Bronchial epithelial cell (primary cell): ENCODE measurements around the gene CCDC86. TPM values are rescaled to one million over a fixed set of nuclear protein-coding genes. Genes with fewer than 3 reads are reported as not detected.

ENCODE experiments used
- DNase-seq: peaks from one replicate; pipeline ENCODE4 v3.0.0-alpha.2; 2010; ENCODE audit warnings: low read depth
- FAIRE-seq: peaks from 2 replicates; lab custom pipeline; 2011; peaks lifted over from hg19 to GRCh38; lab: Jason Lieb, UNC
- H3K27me3 ChIP-seq: 2 replicates; pipeline ENCODE4 v1.5.1; 2011; ENCODE audit warnings: low read length; ENCODE audit not compliant: control insufficient read depth, insufficient read depth
- H3K36me3 ChIP-seq: 2 replicates; pipeline ENCODE4 v1.5.1; 2011; ENCODE audit warnings: low read length; ENCODE audit not compliant: control insufficient read depth, insufficient read depth
- H3K4me3 ChIP-seq: 2 replicates; pipeline ENCODE4 v1.5.1; 2011; ENCODE audit warnings: mild to moderate bottlenecking, low read depth, low read length, control low read depth
- total RNA-seq: library from RNA; depleted of rRNA; stranded (reverse); fragments of >200 nt; gene quantifications from 2 replicates; pipeline ENCODE4 v1.2.1, GENCODE V29; 2014
- TF ChIP-seq, protein P1 (sequence below): IDR thresholded peaks from 2 replicates; pipeline ENCODE4 v1.5.1; 2011; ENCODE audit warnings: mild to moderate bottlenecking, moderate library complexity, low read length, control low read depth, inconsistent platforms; ENCODE audit not compliant: insufficient read depth, severe bottlenecking

CCDC86 gene, protein sequence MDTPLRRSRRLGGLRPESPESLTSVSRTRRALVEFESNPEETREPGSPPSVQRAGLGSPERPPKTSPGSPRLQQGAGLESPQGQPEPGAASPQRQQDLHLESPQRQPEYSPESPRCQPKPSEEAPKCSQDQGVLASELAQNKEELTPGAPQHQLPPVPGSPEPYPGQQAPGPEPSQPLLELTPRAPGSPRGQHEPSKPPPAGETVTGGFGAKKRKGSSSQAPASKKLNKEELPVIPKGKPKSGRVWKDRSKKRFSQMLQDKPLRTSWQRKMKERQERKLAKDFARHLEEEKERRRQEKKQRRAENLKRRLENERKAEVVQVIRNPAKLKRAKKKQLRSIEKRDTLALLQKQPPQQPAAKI
- total RNA-seq = 7.4 TPM in 2 replicates

DNA sequence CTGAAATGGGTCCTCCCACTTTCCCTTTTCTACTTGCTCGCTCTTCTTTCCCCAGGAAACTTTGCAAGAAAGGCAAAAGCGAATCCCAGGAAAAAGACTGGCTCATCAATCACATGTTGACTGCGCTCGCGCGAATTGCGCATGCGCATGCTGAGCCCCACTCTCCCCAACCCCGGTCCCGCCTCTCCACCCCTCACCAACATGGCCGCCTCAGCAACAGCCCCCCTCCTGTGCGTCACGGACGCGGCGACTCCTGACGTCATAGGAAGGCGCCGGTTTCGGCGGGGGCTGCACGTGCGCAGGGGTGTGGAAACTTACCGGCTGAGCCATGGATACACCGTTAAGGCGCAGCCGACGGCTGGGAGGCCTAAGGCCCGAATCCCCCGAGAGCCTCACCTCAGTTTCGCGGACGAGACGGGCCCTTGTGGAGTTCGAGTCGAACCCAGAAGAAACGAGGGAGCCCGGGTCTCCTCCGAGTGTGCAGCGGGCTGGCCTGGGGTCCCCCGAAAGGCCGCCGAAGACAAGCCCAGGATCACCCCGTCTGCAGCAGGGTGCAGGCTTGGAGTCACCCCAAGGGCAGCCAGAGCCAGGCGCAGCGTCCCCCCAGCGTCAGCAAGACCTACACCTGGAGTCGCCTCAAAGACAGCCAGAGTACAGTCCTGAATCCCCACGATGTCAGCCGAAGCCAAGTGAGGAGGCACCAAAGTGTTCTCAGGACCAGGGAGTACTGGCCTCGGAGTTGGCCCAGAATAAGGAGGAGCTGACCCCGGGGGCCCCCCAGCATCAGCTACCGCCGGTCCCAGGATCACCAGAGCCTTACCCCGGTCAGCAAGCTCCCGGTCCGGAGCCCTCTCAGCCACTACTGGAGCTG is at the start of gene CCDC86:
Gene CCDC86, plus strand, starts transcription at position 317 of the 871 bp plus-strand sequence. Its CDS starts 12 bp downstream, at position 329.
- TF ChIP-seq, protein P1, sequence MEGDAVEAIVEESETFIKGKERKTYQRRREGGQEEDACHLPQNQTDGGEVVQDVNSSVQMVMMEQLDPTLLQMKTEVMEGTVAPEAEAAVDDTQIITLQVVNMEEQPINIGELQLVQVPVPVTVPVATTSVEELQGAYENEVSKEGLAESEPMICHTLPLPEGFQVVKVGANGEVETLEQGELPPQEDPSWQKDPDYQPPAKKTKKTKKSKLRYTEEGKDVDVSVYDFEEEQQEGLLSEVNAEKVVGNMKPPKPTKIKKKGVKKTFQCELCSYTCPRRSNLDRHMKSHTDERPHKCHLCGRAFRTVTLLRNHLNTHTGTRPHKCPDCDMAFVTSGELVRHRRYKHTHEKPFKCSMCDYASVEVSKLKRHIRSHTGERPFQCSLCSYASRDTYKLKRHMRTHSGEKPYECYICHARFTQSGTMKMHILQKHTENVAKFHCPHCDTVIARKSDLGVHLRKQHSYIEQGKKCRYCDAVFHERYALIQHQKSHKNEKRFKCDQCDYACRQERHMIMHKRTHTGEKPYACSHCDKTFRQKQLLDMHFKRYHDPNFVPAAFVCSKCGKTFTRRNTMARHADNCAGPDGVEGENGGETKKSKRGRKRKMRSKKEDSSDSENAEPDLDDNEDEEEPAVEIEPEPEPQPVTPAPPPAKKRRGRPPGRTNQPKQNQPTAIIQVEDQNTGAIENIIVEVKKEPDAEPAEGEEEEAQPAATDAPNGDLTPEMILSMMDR = no peak
- H3K27me3 ChIP-seq = no peaks in the 10 kb centered on the region
- peak within 1 kb of the TSS; percentile 86 for H3K4me3 ChIP-seq
- DNase-seq = peak; percentile 87
- no peak for FAIRE-seq
- no peaks in the 10 kb centered on the region for H3K36me3 ChIP-seq

DNA sequence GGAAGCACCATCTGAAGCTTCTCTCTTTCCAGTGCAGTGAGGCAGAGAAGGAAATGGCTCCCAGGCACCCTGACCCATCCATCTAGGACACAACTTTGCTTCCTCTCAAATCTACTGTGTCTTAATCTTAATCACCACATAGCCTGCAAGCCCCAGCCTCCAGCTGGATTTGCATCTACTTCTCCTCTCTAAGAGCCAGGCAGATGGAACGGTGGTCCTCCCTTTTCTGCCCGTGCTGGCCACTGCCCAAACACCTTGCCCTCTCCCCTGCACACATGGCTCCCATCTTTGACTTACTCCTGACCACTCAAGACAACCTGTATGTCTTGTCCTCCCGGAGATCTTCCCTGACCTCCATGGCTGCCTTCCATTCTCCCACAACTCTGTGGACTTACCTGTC is 49.4 kb upstream of the CCDC86 start:
- TF ChIP-seq, protein P1 = no peak
- Histone ChIP-seq H3K36me3 (no peaks in the 10 kb centered on the region), H3K27me3 (no peaks in the 10 kb centered on the region), H3K4me3 (no peak overlapping the region)
- no peak for FAIRE-seq
- no peak for DNase-seq

DNA sequence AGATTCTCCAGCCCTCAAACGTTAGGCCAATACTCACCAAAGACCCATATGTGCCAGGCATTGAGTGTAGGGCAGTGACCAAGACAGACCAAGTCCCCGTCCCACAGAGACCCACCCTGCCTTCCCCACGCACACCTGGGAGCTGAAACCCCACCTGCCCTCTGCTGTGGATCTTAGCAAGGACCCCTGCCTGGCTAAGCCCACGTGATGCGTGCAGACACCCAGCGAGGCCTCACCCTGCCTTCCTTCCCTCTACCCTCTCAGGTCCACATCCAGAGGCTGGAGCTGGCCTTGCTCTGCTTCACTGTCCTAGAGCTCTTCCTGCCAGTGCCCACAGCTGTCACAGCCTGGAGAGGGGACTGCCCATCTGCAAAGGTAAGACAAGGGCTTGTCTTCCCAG is 46.6 kb upstream of the CCDC86 start:
- DNase-seq (no peak), FAIRE-seq (peak; percentile 68)
- TF ChIP-seq, protein P1 = no peak
- no peaks in the 10 kb centered on the region for H3K36me3 ChIP-seq
- H3K27me3 ChIP-seq = no peaks in the 10 kb centered on the region
- H3K4me3 ChIP-seq = no peak overlapping the region

DNA sequence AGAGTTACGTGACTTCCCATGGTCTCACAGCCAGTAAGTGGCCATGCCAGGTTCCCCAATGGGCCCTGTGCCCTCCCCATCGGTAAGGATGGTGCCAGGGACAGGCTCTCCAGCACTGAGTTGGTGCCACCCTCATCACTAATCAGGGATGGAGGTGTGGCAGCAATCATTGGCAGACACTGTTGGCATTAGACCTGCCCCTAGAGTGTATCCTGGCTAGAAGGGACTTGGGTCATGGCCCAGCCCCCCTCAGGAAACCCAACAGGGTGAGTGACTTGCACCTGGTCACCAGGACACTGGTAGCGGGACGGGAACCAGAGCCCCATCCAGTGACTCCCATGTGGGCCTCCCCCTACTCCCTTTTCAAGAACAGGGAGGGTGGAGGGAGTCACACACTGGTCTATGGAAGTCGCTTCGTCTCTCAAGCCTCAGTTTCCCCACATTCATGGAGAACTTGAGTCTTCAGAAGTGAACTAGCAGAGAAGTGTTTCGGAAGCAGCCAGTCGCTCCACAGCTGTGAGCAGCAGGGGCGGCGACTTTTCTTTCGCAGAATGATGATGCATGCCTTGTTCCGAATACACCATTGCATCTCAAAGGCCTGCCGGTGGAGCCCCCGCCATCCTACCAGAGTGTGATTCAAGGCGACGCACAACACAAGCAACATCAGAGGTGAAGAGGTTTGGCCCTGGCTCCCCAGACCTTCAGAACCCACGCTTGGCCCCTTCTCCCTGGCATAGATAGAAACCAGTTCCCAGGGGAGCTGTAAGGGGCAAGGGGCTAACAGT is 43.9 kb upstream of the CCDC86 start:
- Histone ChIP-seq H3K27me3 (no peaks in the 10 kb centered on the region), H3K4me3 (no peak overlapping the region), H3K36me3 (no peaks in the 10 kb centered on the region)
- DNase-seq = no peak
- TF ChIP-seq, protein P1 = no peak
- FAIRE-seq = no peak

DNA sequence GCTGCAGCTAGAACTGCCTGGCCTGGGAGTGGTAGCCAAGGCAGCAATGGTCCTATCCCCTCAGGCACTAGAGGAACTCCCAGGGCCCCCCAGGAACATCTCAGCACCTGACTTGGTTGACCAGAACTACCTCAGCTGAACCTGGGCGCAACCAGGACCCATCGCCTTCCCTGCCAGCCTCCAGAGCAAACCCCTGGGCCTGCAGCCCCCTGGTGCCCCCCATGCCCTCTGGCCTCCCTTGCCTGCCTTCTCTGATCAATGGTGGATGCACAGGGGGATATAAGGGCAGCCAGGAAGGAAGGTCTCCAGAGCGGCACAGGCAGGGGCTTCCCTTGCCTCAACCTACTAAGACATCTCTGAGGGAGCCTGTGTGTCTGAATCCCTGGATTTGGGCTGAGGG is 43.3 kb upstream of the CCDC86 start:
- no peak overlapping the region for H3K4me3 ChIP-seq
- DNase-seq = no peak
- H3K36me3 ChIP-seq = no peaks in the 10 kb centered on the region
- TF ChIP-seq, protein P1 = no peak
- no peak for FAIRE-seq
- H3K27me3 ChIP-seq = no peaks in the 10 kb centered on the region
